A549 (cell line): Measurements from ENCODE around the gene PADI2. TPM values are rescaled to one million over a fixed set of nuclear protein-coding genes. Genes with fewer than 3 reads are reported as not detected.

Experiments used
- ATAC-seq, 2 experiments: fragments of 200-7000 bp in 1 of 2; fragments of >200 bp in 1 of 2; cut with Nextera tagmentation in 1 of 2; cut with Tn5 transposase in 1 of 2; 3 replicates each; pipeline versions ENCODE4 v1.8.0 to v1.9.1; 2018 to 2020; ENCODE audit warnings: mild to moderate bottlenecking in 1 of 2, moderate library complexity in 1 of 2
- CTCF ChIA-PET: fragments of 300-600 bp; sonication (Branson Sonifier 250); formaldehyde crosslinking; extraction: SDS; loops from one replicate; lab custom pipeline; 2021; ENCODE audit warnings: antibody characterized with exemption, inconsistent platforms; lab: Yijun Ruan, JAX
- POLR2A ChIA-PET: fragments of 350-600 bp; formaldehyde crosslinking; extraction: SDS; loops from one replicate; lab custom pipeline; 2021; ENCODE audit warnings: antibody characterized with exemption, inconsistent platforms; lab: Yijun Ruan, JAX
- DNase-seq, 2 experiments: peaks; one replicate each; pipeline versions ENCODE4 v3.0.0 to v3.0.0-alpha.2; 2011 to 2016; ENCODE audit warnings: low read depth in 1 of 2, low spot score in 1 of 2
- FAIRE-seq: peaks from 2 replicates; lab custom pipeline; 2011; peaks lifted over from hg19 to GRCh38; lab: Jason Lieb, UNC
- H3K27ac ChIP-seq, 2 experiments: fragments of >200 bp; sonication (Bioruptor Twin); formaldehyde crosslinking; 3 replicates each; pipeline ENCODE4 v1.5.1; 2016 to 2017
- H3K4me1 ChIP-seq: fragments of >200 bp; sonication (Bioruptor Twin); formaldehyde crosslinking; 3 replicates; pipeline ENCODE4 v1.6.1; 2016
- H3K4me2 ChIP-seq: fragments of >200 bp; sonication (Bioruptor Twin); formaldehyde crosslinking; 3 replicates; pipeline ENCODE4 v1.6.1; 2016
- H3K4me3 ChIP-seq: fragments of >200 bp; sonication (Bioruptor Twin); formaldehyde crosslinking; 3 replicates; pipeline ENCODE4 v1.5.1; 2016
- H3K9me3 ChIP-seq: fragments of >200 bp; sonication (Bioruptor Twin); formaldehyde crosslinking; 3 replicates; pipeline ENCODE4 v1.6.1; 2016
- ATOH8 ChIP-seq: fragments of 250-450 bp; sonication (Bioruptor Pico); IDR thresholded peaks from 2 replicates; pipeline ENCODE4 v1.5.0; 2020; ENCODE audit warnings: low read depth, mild to moderate bottlenecking, moderate library complexity
- BCL3 ChIP-seq: fragments of >200 bp; sonication (Bioruptor Twin); formaldehyde crosslinking; IDR thresholded peaks from 3 replicates; pipeline ENCODE4 v1.6.1; 2016
- BHLHE40 ChIP-seq: IDR thresholded peaks from 2 replicates; pipeline ENCODE4 v1.6.1; 2012; ENCODE audit warnings: low read depth, low read length, inconsistent platforms
- CEBPB ChIP-seq, 2 experiments: fragments of >200 bp in 1 of 2; sonication (Bioruptor Twin) in 1 of 2; formaldehyde crosslinking in 1 of 2; IDR thresholded peaks; 2 replicates each; pipeline ENCODE4 v1.6.1; 2012 to 2016
- CHD2 ChIP-seq: fragments of 150-350 bp; IDR thresholded peaks from 2 replicates; pipeline ENCODE4 v1.6.1; 2014; ENCODE audit warnings: low read length; ENCODE audit not compliant: partially characterized antibody
- CTCF ChIP-seq: fragments of >200 bp; sonication (Bioruptor Twin); formaldehyde crosslinking; IDR thresholded peaks from 3 replicates; pipeline ENCODE4 v1.5.1; 2016
- E2F6 ChIP-seq: IDR thresholded peaks from 2 replicates; pipeline ENCODE4 v1.6.1; 2012; ENCODE audit warnings: low read depth, borderline replicate concordance
- ELK1 ChIP-seq: fragments of 150-350 bp; IDR thresholded peaks from 2 replicates; pipeline ENCODE4 v1.6.1; 2014; ENCODE audit warnings: low read depth, mild to moderate bottlenecking, low read length
- EP300 ChIP-seq, 2 experiments: fragments of >200 bp; sonication (Bioruptor Twin); formaldehyde crosslinking; IDR thresholded peaks; 2 replicates in 1 of 2; 3 replicates in 1 of 2; pipeline ENCODE4 v1.6.1; 2016 to 2017
- ESRRA ChIP-seq: fragments of 150-350 bp; IDR thresholded peaks from 2 replicates; pipeline ENCODE4 v1.6.1; 2014; ENCODE audit warnings: mild to moderate bottlenecking, low read length, borderline replicate concordance
- FOXS1 ChIP-seq: fragments of 250-450 bp; sonication (Bioruptor Pico); IDR thresholded peaks from 2 replicates; pipeline ENCODE4 v1.5.0; 2020; ENCODE audit warnings: mild to moderate bottlenecking, moderate library complexity
- HOXB13 ChIP-seq: fragments of 250-450 bp; sonication (Bioruptor Pico); IDR thresholded peaks from 2 replicates; pipeline ENCODE4 v1.5.0; 2020; ENCODE audit warnings: low read depth, mild to moderate bottlenecking, moderate library complexity
- KDM1A ChIP-seq: fragments of 200-600 bp; sonication (generic); IDR thresholded peaks from 2 replicates; pipeline ENCODE4 v1.6.1; 2016; ENCODE audit warnings: low read depth, mild to moderate bottlenecking
- KDM5A ChIP-seq: fragments of 200-600 bp; sonication (generic); IDR thresholded peaks from 2 replicates; pipeline ENCODE4 v1.6.1; 2016; ENCODE audit warnings: antibody characterized with exemption, mild to moderate bottlenecking
- MAX ChIP-seq: IDR thresholded peaks from 2 replicates; pipeline ENCODE4 v1.6.1; 2012
- NFE2L2 ChIP-seq: fragments of 150-350 bp; conservative IDR thresholded peaks from 2 replicates; pipeline ENCODE4 v1.6.1; 2014; ENCODE audit warnings: low read length
- NPAS2 ChIP-seq: fragments of 250-450 bp; sonication (Bioruptor Pico); IDR thresholded peaks from 2 replicates; pipeline ENCODE4 v1.8.0; 2022; ENCODE audit warnings: mild to moderate bottlenecking, moderate library complexity, borderline replicate concordance
- POLR2A ChIP-seq: IDR thresholded peaks from 2 replicates; pipeline ENCODE4 v1.6.1; 2012; ENCODE audit warnings: mild to moderate bottlenecking, low read length
- RARB ChIP-seq: fragments of 250-450 bp; sonication (Bioruptor Pico); IDR thresholded peaks from 2 replicates; pipeline ENCODE4 v1.8.0; 2021; ENCODE audit warnings: mild to moderate bottlenecking, moderate library complexity
- RFX5 ChIP-seq: fragments of 450-650 bp; IDR thresholded peaks from 2 replicates; pipeline ENCODE4 v1.7.1; 2014; ENCODE audit warnings: antibody characterized with exemption, mild to moderate bottlenecking, moderate library complexity
- RNF2 ChIP-seq: fragments of 200-600 bp; sonication (generic); IDR thresholded peaks from 2 replicates; pipeline ENCODE4 v1.6.1; 2016; ENCODE audit warnings: low read depth, mild to moderate bottlenecking, antibody characterized with exemption, moderate library complexity, borderline replicate concordance
- SREBF2 ChIP-seq: fragments of 450-650 bp; IDR thresholded peaks from 2 replicates; pipeline ENCODE4 v1.6.1; 2014; ENCODE audit warnings: mild to moderate bottlenecking, moderate library complexity
- TP53 ChIP-seq: fragments of 250-450 bp; sonication (Bioruptor Pico); IDR thresholded peaks from 2 replicates; pipeline ENCODE4 v1.5.0; 2021; ENCODE audit warnings: mild to moderate bottlenecking, moderate library complexity
- ZC3H11A ChIP-seq: fragments of 450-650 bp; IDR thresholded peaks from 2 replicates; pipeline ENCODE4 v1.6.1; 2014; ENCODE audit warnings: antibody characterized with exemption, mild to moderate bottlenecking
- ZNF302 ChIP-seq: fragments of 250-450 bp; sonication (Bioruptor Pico); IDR thresholded peaks from 2 replicates; pipeline ENCODE4 v1.9.0; 2021; ENCODE audit warnings: inconsistent platforms, mild to moderate bottlenecking, moderate library complexity
- WGBS: methylation state at CpG from one replicate; pipeline ENCODE4 v1.1.6; 2017; ENCODE audit errors: missing lambda C conversion rate; 5-methylcytosine and 5-hydroxymethylcytosine counted together
- polyA plus RNA-seq, 4 experiments: library from polyadenylated mRNA; depleted of rRNA in 3 of 4; stranded (reverse); fragments of >200 nt; fragmentation: RNase III in 1 of 4; extraction: RNeasy Plus Mini Kit Qiagen cat#74134 plus additional on column Dnase treatment in 1 of 4; gene quantifications; 2 replicates in 3 of 4; 3 replicates in 1 of 4; pipeline ENCODE4 v1.2.3, GENCODE V29; 2011 to 2017

PADI2 gene
- polyA plus RNA-seq, 2 of the 4 experiments (the other 2 are of a cell fraction) = 1.1 to 1.3 TPM

- no peak for TF ChIP-seq BCL3
- ATAC-seq (no peak), DNase-seq (no peak), FAIRE-seq (no peak)
- CTCF ChIA-PET = interaction anchor here (1.1 kb wide), 1 partner anchor 10 kb away, joined by 3 read pairs; the partner anchor contains the start of gene PADI2
- H3K4me2 ChIP-seq = no peak overlapping the region
- WGBS = 100% methylated on average over 1 of the region's 1 CpG
- H3K9me3 ChIP-seq = no peaks in the 10 kb centered on the region
- no peak overlapping the region for H3K4me3 ChIP-seq
- no peak overlapping the region for H3K27ac ChIP-seq
- POLR2A ChIA-PET = no interaction called here
- no peaks in the 10 kb centered on the region for H3K4me1 ChIP-seq
Measured at GRCh38 chr1:17108786-17109185, 10.5 kb downstream of the PADI2 start.

GRCh38 chr1:17108360-17108759, 10.9 kb downstream of the PADI2 start:
- H3K9me3 ChIP-seq = no peaks in the 10 kb centered on the region
- no peak overlapping the region for H3K27ac ChIP-seq
- DNase-seq (no peak), ATAC-seq (no peak), FAIRE-seq (no peak)
- H3K4me3 ChIP-seq = no peak overlapping the region
- 70% methylated on average over 6 of the region's 8 CpGs for WGBS
- TF ChIP-seq KDM5A = no peak
- TF ChIP-seq RNF2 = no peak
- no peak for TF ChIP-seq FOXS1 (CRISPR knock-in tag)
- no peak for TF ChIP-seq CEBPB (IDR thresholded peaks at IDR 0.05)
- TF ChIP-seq NPAS2 (CRISPR knock-in tag) = no peak
- TF ChIP-seq POLR2A = no peak
- no peak for TF ChIP-seq TP53
- no peak for TF ChIP-seq CHD2
- no peak for TF ChIP-seq NFE2L2
- TF ChIP-seq CTCF = no peak
- no peak for TF ChIP-seq ESRRA
- no peak for TF ChIP-seq EP300 (IDR thresholded peaks at IDR 0.05)
- TF ChIP-seq E2F6 = no peak
- no peak for TF ChIP-seq BCL3
- ChIA-PET POLR2A (no interaction called here), CTCF (no interaction called here)
- H3K4me1 ChIP-seq = no peaks in the 10 kb centered on the region
- H3K4me2 ChIP-seq = no peak overlapping the region

GRCh38 chr1:17104782-17105181, 14.5 kb downstream of the PADI2 start:
- CTCF ChIA-PET = no interaction called here
- Histone ChIP-seq H3K4me1 (no peaks in the 10 kb centered on the region), H3K4me2 (no peak overlapping the region), H3K9me3 (no peaks in the 10 kb centered on the region), H3K4me3 (no peak overlapping the region), H3K27ac (no peak overlapping the region)
- ATAC-seq (no peak), FAIRE-seq (no peak), DNase-seq (no peak)
- WGBS = 96% methylated on average over 8 of the region's 17 CpGs
- POLR2A ChIA-PET = no interaction called here
- TF ChIP-seq ATOH8 (CRISPR knock-in tag) (no peak), BHLHE40 (no peak), RFX5 (no peak), E2F6 (no peak), SREBF2 (no peak), RARB (CRISPR knock-in tag) (no peak), HOXB13 (no peak), ELK1 (no peak), ZNF302 (no peak), POLR2A (no peak), CTCF (no peak), ZC3H11A (no peak), MAX (no peak), KDM1A (no peak), EP300 (IDR thresholded peaks at IDR 0.05) (no peak)
